Fibroblast of the aortic adventitia (primary cell): Measurements from ENCODE around the gene NEUROD4. TPM values are rescaled to one million over a fixed set of nuclear protein-coding genes. Genes with fewer than 3 reads are reported as not detected.
A peak's percentile ranks its signal among the peaks of the same experiment; 100 is the strongest.

Experiments used
- DNase-seq: peaks from one replicate; pipeline ENCODE4 v3.0.0-alpha.2; 2010; ENCODE audit warnings: low read depth
- H3K4me3 ChIP-seq: 2 replicates; pipeline ENCODE4 v1.5.1; 2011; ENCODE audit warnings: low read depth, mild to moderate bottlenecking, control low read depth, low read length, moderate library complexity
- CTCF ChIP-seq: IDR thresholded peaks from 2 replicates; pipeline ENCODE4 v1.5.1; 2011; ENCODE audit warnings: mild to moderate bottlenecking, low read length, control low read depth, inconsistent platforms; ENCODE audit not compliant: insufficient read depth
- total RNA-seq: library from RNA; depleted of rRNA; stranded (reverse); fragments of >200 nt; gene quantifications from 2 replicates; pipeline ENCODE4 v1.2.3, GENCODE V29; 2012; ENCODE audit warnings: low replicate concordance

The NEUROD4 gene
- total RNA-seq, 1 donor = not detected

- TF ChIP-seq CTCF = peak; percentile 88
- peak; percentile 59 for DNase-seq
Measured at GRCh38 chr12:55068416-55069010, 48.7 kb downstream of the NEUROD4 start.

GRCh38 chr12:55072083-55072482 is 52.3 kb downstream of the NEUROD4 start:
- peak; percentile 6 for DNase-seq

More at GRCh38 chr12:55068416-55069010, 48.7 kb downstream of the NEUROD4 start:
- no peak overlapping the region for H3K4me3 ChIP-seq

GRCh38 chr12:55073043-55074022 is 53.6 kb downstream of the NEUROD4 start:
- no peak overlapping the region for H3K4me3 ChIP-seq
- peak; percentile 84 for DNase-seq
- TF ChIP-seq CTCF = peak; percentile 85

More at GRCh38 chr12:55072083-55072482, 52.3 kb downstream of the NEUROD4 start:
- no peak overlapping the region for H3K4me3 ChIP-seq
- TF ChIP-seq CTCF = no peak

- DNase-seq = no peak
- no peak overlapping the region for H3K4me3 ChIP-seq
- no peak for TF ChIP-seq CTCF
Measured at GRCh38 chr12:55074806-55075205, 55.0 kb downstream of the NEUROD4 start.

Other genes with a start within 250 kb of the NEUROD4 start
- not detected in 2 replicates for gene MUCL1, start 165.5 kb upstream of the NEUROD4 start, total RNA-seq
- not detected in 2 replicates for gene TESPA1, start 35.2 kb upstream of the NEUROD4 start, total RNA-seq
- gene OR9K2, start 106.4 kb downstream of the NEUROD4 start, total RNA-seq = not detected in 2 replicates
- gene OR10A7, start 201.1 kb downstream of the NEUROD4 start, total RNA-seq = not detected in 2 replicates
- not detected in 2 replicates for gene OR6C74, start 224.6 kb downstream of the NEUROD4 start, total RNA-seq